Dermis microvascular lymphatic vessel endothelial cell (primary cell): ENCODE results near the gene ATL1. TPM values are rescaled to one million over a fixed set of nuclear protein-coding genes. Genes with fewer than 3 reads are reported as not detected.

Source experiments
- total RNA-seq: library from RNA; depleted of rRNA; stranded (reverse); fragments of >200 nt; gene quantifications from 2 replicates; pipeline ENCODE4 v1.2.1, GENCODE V29; 2014

Gene ATL1
- total RNA-seq, 1 donor from 2014 or later, result 0.90 TPM

Other genes starting within 250 kb of the ATL1 start
- 3.8 and 5.0 TPM in 2 replicates for gene L2HGDH, start 247.9 kb upstream of the ATL1 start, total RNA-seq
- 5.4 and 6.0 TPM in 2 replicates for gene DMAC2L, start 247.8 kb upstream of the ATL1 start, total RNA-seq
- gene CDKL1, start 163.3 kb upstream of the ATL1 start, total RNA-seq, result 42.2 and 62.8 TPM in 2 replicates
- gene MAP4K5, start 27.6 kb upstream of the ATL1 start, total RNA-seq, result 33.0 and 55.5 TPM in 2 replicates
- 13.0 and 14.2 TPM in 2 replicates for gene SAV1, start 108.2 kb downstream of the ATL1 start, total RNA-seq